ENCODE data around the gene EAF1.
"Not testable (repeated sequence)": the region's sequence is repeated elsewhere in the genome, so short reads cannot be mapped to it uniquely, and the experiment has no call there.

The EAF1 gene

DNA sequence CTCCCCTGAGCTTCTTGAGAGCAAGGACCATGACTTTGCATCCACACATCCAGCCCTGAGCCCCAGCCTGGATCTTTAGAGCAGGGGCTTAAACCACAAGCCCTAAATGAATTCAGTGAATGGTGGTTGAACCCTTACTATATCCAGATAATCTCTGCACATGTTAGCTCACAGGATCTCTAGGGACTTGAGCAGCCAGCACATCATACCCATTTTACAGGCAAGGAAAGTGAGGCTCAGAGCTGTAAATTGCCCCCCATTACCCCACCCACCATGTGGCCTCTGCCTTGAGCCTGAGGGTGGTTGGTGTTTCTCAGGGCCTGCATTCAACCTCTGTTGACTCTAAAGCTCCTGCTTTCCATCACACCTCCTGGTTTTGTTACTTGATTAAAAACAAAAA, 27.6 kb downstream of the EAF1 start:
- DNase-seq (ENCODE audit: low read depth) = no peak
- no peak overlapping the region for H3K4me3 ChIP-seq (ENCODE audit: low read depth, low read length)
- in situ Hi-C loops (cut with HindIII; ENCODE audit: low sequenced_read_pairs) = no loop called here
- TF ChIP-seq, protein P1, sequence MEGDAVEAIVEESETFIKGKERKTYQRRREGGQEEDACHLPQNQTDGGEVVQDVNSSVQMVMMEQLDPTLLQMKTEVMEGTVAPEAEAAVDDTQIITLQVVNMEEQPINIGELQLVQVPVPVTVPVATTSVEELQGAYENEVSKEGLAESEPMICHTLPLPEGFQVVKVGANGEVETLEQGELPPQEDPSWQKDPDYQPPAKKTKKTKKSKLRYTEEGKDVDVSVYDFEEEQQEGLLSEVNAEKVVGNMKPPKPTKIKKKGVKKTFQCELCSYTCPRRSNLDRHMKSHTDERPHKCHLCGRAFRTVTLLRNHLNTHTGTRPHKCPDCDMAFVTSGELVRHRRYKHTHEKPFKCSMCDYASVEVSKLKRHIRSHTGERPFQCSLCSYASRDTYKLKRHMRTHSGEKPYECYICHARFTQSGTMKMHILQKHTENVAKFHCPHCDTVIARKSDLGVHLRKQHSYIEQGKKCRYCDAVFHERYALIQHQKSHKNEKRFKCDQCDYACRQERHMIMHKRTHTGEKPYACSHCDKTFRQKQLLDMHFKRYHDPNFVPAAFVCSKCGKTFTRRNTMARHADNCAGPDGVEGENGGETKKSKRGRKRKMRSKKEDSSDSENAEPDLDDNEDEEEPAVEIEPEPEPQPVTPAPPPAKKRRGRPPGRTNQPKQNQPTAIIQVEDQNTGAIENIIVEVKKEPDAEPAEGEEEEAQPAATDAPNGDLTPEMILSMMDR (IDR thresholded peaks at IDR 0.05; ENCODE audit: low read depth, low read length, missing control alignments) = no peak

DNA sequence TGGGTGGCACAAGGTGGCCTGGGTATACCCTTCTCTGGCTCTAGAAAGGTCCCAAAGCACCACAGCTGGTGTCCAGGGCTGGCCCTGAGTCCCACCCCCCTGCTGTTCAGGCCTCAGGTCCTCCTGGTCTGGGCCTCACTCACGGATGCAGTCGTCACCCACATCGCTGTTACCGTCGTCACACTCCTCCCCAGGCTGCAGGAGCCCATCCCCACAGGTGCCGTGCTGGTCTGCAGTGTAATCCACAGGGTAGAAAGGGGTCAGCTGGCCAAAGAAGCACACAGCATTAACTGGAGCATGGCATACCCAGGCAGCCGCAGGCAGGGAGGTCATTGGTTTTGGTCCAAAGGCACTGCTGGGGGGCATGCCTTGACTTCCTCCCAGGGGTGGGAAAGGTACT, 28.4 kb downstream of the EAF1 start:
- DNase-seq (ENCODE audit: low read depth) = no peak
- TF ChIP-seq, protein P1 (IDR thresholded peaks at IDR 0.05; ENCODE audit: low read depth, low read length, missing control alignments) = no peak
- in situ Hi-C loops (cut with HindIII; ENCODE audit: low sequenced_read_pairs) = no loop called here
- no peak overlapping the region for H3K4me3 ChIP-seq (ENCODE audit: low read depth, low read length)

DNA sequence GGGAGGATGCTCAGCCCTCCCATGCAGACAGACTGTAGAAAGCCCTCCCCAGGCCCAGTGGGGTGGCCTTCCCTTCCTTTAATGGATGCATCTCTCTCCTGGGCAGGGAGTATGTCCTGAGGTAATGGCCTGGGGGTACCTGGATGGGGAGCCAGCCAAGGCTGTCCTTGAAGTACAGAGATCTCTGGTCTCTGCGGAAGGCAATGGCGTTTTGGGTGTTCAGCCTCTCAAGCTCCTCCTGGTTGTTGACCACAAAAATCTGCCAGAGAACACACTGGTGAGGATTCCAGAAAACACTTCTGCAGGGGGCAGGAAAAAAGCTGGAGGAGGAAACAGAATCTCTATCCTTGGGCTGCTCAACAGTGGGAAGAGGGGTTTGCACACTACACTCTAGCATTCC, 28.9 kb downstream of the EAF1 start:
- TF ChIP-seq, protein P1 (IDR thresholded peaks at IDR 0.05; ENCODE audit: low read depth, low read length, missing control alignments) = no peak
- no peak for DNase-seq (ENCODE audit: low read depth)
- in situ Hi-C loops (cut with HindIII; ENCODE audit: low sequenced_read_pairs) = no loop called here
- no peak overlapping the region for H3K4me3 ChIP-seq (ENCODE audit: low read depth, low read length)

DNA sequence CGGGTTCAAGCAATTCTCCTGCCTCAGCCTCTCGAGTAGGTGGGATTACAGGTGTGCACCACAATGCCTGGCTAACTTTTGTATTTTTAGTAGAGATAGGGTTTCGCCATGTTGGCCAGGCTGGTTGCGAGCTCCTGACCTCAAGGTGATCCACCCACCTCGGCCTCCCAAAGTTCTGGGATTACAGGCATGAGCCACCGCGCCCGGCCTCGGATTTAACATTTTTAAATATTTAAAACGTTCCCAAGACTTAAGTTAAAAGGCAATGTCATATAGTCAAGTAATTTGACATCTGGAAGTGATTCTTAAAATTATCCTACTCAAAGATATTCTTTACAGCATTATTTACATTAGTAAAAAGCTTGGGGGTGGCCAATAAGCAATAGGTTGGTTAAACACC, 29.5 kb downstream of the EAF1 start:
- DNase-seq (ENCODE audit: low read depth); H3K4me3 ChIP-seq (ENCODE audit: low read depth, low read length); in situ Hi-C loops (cut with HindIII; ENCODE audit: low sequenced_read_pairs): not testable (repeated sequence)

DNA sequence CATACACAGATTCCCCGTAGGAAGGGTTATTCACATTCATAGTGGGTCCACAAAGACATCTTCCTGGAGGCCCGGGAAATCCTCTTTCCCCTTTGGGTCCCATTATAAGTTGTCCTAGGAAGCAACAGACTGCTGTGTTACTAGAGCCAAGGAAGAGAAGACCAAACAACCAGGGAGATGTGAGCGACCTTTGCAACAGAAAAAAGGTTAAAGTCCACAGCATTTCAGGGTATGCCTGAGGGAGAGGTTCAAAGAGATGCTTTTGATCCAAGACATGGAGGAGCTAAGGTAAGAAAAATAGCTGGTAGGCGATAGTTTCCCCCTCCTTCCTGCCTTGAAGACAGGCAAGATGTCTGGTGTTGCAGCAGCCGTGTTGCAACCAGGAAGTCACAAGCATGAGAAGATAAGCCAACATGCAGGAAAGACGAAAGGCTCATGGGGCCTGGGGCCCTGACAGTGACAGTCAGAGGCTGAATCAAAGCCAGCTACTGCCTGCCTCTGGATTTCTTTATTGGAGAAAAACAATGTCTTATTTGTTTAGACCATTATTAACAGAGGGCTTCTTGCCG, 30.9 kb downstream of the EAF1 start:
- no peak overlapping the region for H3K4me3 ChIP-seq (ENCODE audit: low read depth, low read length)
- no peak for DNase-seq (ENCODE audit: low read depth)
- TF ChIP-seq, protein P1 (IDR thresholded peaks at IDR 0.05; ENCODE audit: low read depth, low read length, missing control alignments) = no peak
- in situ Hi-C loops (cut with HindIII; ENCODE audit: low sequenced_read_pairs) = no loop called here

DNA sequence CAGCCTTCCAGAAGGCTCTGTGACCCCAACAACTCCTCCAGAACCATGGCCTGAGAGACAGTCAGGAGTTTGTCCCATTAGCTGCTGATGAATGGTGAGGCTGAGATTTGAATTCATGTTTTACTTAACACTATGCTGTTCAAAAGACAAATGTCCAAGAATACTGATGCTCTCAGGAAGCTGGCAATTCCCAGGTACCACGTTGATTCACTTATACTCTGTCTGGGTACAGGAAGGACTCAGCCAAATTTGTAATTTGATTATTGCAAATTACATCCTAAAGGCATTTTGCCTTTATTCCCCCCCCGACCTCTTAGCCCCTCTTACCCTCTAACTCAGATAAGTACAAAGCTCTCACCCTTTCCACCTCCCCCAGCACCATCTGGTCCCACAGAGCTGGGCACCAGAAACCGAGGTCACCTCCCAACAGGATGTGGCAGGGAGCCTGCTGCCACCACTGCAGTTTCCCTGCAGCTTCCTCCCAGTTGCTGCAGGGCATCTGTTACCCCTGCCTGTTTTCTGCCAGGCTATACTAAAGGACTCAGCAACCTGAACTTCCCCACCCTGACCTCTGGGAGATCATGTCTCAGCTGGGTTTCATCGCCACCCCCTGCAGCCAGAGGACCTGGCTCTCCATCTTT, 33.6 kb downstream of the EAF1 start:
- in situ Hi-C loops (cut with HindIII; ENCODE audit: low sequenced_read_pairs) = no loop called here
- H3K4me3 ChIP-seq (ENCODE audit: low read depth, low read length) = no peak overlapping the region
- no peak for DNase-seq (ENCODE audit: low read depth)
- TF ChIP-seq, protein P1 (IDR thresholded peaks at IDR 0.05; ENCODE audit: low read depth, low read length, missing control alignments) = no peak

DNA sequence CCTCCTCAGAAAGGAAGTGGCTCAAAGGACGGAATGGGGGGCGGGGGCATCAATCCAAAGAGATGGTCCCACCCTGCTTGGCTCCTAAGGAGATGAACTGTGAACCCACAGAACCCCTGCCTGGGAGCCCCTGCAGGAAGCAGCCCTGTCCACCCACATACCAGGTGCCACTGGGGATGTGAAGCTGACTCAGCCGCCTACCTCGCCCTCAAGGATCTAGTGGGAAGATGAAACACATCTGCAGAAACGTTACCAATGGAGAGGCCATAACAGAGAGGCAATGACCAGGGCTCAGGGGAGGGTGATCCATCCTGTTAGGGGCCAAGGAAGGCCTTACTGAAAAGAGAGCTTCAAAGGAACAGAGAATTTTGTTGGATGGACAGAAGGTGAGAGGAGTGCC, 35.1 kb downstream of the EAF1 start:
- in situ Hi-C loops (cut with HindIII; ENCODE audit: low sequenced_read_pairs) = no loop called here
- no peak overlapping the region for H3K4me3 ChIP-seq (ENCODE audit: low read depth, low read length)
- TF ChIP-seq, protein P1 (IDR thresholded peaks at IDR 0.05; ENCODE audit: low read depth, low read length, missing control alignments) = no peak
- no peak for DNase-seq (ENCODE audit: low read depth)
